IPS-18c (cell line): Measurements from ENCODE around the gene SECTM1.

Experiments
- H3K4me3 ChIP-seq: 2 replicates; pipeline ENCODE4 v1.7.0; 2013; ENCODE audit warnings: low read depth, mild to moderate bottlenecking, low read length, moderate library complexity; ENCODE audit not compliant: insufficient read depth
- H3K9me3 ChIP-seq: one replicate; pipeline ENCODE4 v1.6.1; 2013; ENCODE audit warnings: mild to moderate bottlenecking, low read length, moderate library complexity; ENCODE audit not compliant: control insufficient read depth, insufficient read depth

SECTM1 gene

GRCh38 chr17:82322526-82323453, 10.8 kb downstream of the SECTM1 start:
- Histone ChIP-seq H3K4me3 (no peak overlapping the region), H3K9me3 (no peaks in the 10 kb centered on the region)

DNA sequence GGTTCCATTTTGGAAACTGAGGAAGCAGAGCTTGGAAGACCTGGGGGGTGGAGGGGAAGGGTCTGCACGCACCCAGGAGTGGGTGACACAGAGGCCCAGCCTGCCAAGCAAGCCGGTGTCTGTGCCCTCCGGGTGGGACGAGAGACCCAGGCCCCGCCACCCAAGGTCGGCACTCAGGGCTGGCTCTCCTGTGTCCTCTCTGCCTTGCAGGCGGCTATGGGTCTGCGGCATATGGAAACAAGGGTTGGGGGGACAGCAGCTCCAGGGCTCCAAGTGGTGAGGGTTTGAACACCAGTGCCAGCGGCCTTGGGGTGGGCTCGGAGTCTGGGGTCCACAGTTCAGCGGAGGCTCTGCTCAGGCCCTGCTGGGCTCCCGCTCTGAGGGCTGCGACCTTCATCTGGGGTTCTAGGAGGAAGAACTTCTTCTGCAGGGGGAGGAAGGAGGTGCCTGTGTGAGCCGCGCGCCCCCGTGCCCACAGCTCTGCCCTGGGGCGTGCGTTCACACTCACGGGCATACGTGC, 11.6 kb downstream of the SECTM1 start:
- Histone ChIP-seq H3K4me3 (no peak overlapping the region), H3K9me3 (no peaks in the 10 kb centered on the region)

GRCh38 chr17:82320956-82321927, 12.3 kb downstream of the SECTM1 start:
- H3K4me3 ChIP-seq = no peak overlapping the region

GRCh38 chr17:82320140-82320840, 13.3 kb downstream of the SECTM1 start:
- Histone ChIP-seq H3K9me3 (no peaks in the 10 kb centered on the region), H3K4me3 (no peak overlapping the region)

More at GRCh38 chr17:82320956-82321927, 12.3 kb downstream of the SECTM1 start:
- H3K9me3 ChIP-seq = no peaks in the 10 kb centered on the region

- Histone ChIP-seq H3K4me3 (no peak overlapping the region), H3K9me3 (no peaks in the 10 kb centered on the region)
Observed at GRCh38 chr17:82319619-82320062, 13.9 kb downstream of the SECTM1 start.

- Histone ChIP-seq H3K9me3 (no peaks in the 10 kb centered on the region), H3K4me3 (no peak overlapping the region)
Observed at GRCh38 chr17:82318772-82319606, 14.6 kb downstream of the SECTM1 start.

DNA sequence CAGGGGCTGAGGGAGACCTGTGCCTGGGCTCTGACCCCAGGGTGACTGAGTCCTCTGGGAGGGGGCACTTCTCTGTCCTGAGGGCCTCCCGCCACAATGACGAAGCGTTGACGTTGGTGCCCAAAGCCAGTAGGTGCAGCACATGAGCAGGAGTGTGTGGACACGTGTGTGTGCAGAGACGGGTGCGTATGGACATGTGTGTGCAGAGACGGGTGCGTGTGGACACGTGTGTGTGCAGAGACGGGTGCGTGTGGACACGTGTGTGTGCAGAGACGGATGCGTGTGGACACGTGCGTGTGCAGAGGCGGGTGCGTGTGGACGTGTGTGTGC, 15.4 kb downstream of the SECTM1 start:
- H3K9me3 ChIP-seq = no peaks in the 10 kb centered on the region
- no peak overlapping the region for H3K4me3 ChIP-seq

- Histone ChIP-seq H3K9me3 (no peaks in the 10 kb centered on the region), H3K4me3 (no peak within 1 kb of the TSS)
Observed at GRCh38 chr17:82317394-82318168, 16.0 kb downstream of the SECTM1 start, which contains the start of gene CD7. TSS of gene CD7 (minus strand) at chr17:82317608. CDS start at chr17:82317495, 113 bp downstream.

GRCh38 chr17:82316651-82317393, 16.7 kb downstream of the SECTM1 start:
- Histone ChIP-seq H3K9me3 (no peaks in the 10 kb centered on the region), H3K4me3 (no peak overlapping the region)

DNA sequence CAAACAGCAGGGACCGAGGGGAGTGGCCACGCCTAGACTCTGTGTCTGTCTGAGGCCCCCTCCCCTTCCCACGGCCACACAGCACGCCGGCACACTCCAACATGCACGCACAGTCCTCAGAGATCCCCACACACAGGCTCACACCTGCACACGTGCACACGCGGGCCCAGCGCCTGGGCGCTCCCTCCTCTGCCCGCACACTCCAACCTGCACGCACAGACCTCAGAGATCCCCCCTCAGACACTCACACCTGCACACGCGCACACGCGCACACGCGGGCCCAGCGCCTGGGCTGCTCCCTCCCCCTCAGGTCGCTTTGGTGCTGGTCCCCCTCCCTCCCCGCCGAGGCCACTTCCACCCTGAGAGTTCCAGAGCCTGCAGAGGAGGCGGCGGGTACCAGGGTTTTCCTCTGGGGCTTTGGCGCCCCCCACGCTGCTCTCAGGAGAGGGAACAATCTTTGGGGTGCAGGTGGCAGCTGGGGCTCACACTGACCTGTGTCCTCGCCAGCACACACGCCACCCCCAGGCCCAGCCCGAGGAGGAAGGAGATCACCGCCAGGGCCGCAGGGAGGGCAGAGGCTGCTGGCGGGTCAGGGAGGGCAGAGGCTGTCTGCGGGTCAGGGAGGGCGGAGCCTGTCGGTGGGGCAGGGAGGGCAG, 17.7 kb downstream of the SECTM1 start:
- Histone ChIP-seq H3K9me3 (no peaks in the 10 kb centered on the region), H3K4me3 (no peak overlapping the region)

GRCh38 chr17:82314727-82315605, 18.6 kb downstream of the SECTM1 start:
- H3K4me3 ChIP-seq = no peak overlapping the region

GRCh38 chr17:82314012-82314726, 19.4 kb downstream of the SECTM1 start:
- Histone ChIP-seq H3K9me3 (no peaks in the 10 kb centered on the region), H3K4me3 (no peak overlapping the region)

More at GRCh38 chr17:82314727-82315605, 18.6 kb downstream of the SECTM1 start:
- H3K9me3 ChIP-seq = no peaks in the 10 kb centered on the region
